GM21390 (cell line): ENCODE results near the gene ALKBH1.

Source experiments
- ATAC-seq: cut with Tn5 transposase; IDR thresholded peaks from one replicate; pipeline ENCODE4 v1.9.1; 2021; ENCODE audit not compliant: unreplicated experiment

Gene ALKBH1

GRCh38 chr14:77625360-77625759 lies 82.5 kb downstream of the ALKBH1 start:
- ATAC-seq, result no peak

GRCh38 chr14:77623201-77623600 lies 84.6 kb downstream of the ALKBH1 start:
- ATAC-seq, result no peak
